RWPE1 (cell line): ENCODE measurements around the gene RAC2.
A peak's percentile ranks its signal among the peaks of the same experiment; 100 is the strongest.

ENCODE experiments used
- CTCF ChIA-PET: fragments of 350-600 bp; sonication (Branson Sonifier 250); formaldehyde crosslinking; extraction: SDS; loops from one replicate; lab custom pipeline; 2021; lab: Yijun Ruan, JAX
- POLR2A ChIA-PET: fragments of 400-600 bp; formaldehyde crosslinking; extraction: SDS; loops from one replicate; lab custom pipeline; 2020; ENCODE audit warnings: antibody characterized with exemption; ENCODE audit not compliant: low non-redundant PET; lab: Yijun Ruan, JAX
- DNase-seq: peaks from one replicate; pipeline ENCODE4 v3.0.0; 2012; ENCODE audit warnings: low spot score
- H3K27ac ChIP-seq: fragments of 450-650 bp; 2 replicates; pipeline ENCODE4 v1.5.1; 2017
- CTCF ChIP-seq: fragments of 450-650 bp; conservative IDR thresholded peaks from 2 replicates; pipeline ENCODE4 v1.5.1; 2017; ENCODE audit warnings: low read depth, mild to moderate bottlenecking

Gene RAC2

GRCh38 chr22:37266581-37267134, 22.6 kb upstream of the RAC2 start:
- DNase-seq = no peak
- ChIA-PET POLR2A (no interaction called here), CTCF (interaction anchor here (0.7 to 0.9 kb wide), 3 partner anchors 11 to 123 kb away, joined by 3 read pairs; no protein-coding TSS in a partner anchor)
- H3K27ac ChIP-seq = no peak overlapping the region
- TF ChIP-seq CTCF = no peak

- H3K27ac ChIP-seq = no peak overlapping the region
- DNase-seq = no peak
- TF ChIP-seq CTCF = no peak
- ChIA-PET POLR2A (no interaction called here), CTCF (interaction anchor here (0.6 kb wide), 1 partner anchor 343 kb away, joined by 4 read pairs; no protein-coding TSS in a partner anchor)
These were observed 20.2 kb upstream of the RAC2 start for GRCh38 chr22:37263966-37264887.

GRCh38 chr22:37262346-37262745, 18.3 kb upstream of the RAC2 start:
- ChIA-PET POLR2A (no interaction called here), CTCF (no interaction called here)
- TF ChIP-seq CTCF = no peak
- no peak overlapping the region for H3K27ac ChIP-seq
- no peak for DNase-seq

GRCh38 chr22:37260901-37261336, 16.9 kb upstream of the RAC2 start:
- CTCF ChIA-PET = interaction anchor here (0.6 to 1.1 kb wide), 7 partner anchors 10 to 466 kb away, joined by 3 to 8 read pairs (median 4); no protein-coding TSS in a partner anchor
- peak; percentile 38 for DNase-seq
- no peak overlapping the region for H3K27ac ChIP-seq
- POLR2A ChIA-PET = no interaction called here
- TF ChIP-seq CTCF = peak; percentile 91

- no peak for TF ChIP-seq CTCF
- ChIA-PET POLR2A (no interaction called here), CTCF (interaction anchor here (0.6 to 1.2 kb wide), 7 partner anchors 9 to 466 kb away, joined by 3 to 8 read pairs (median 4); partner anchors contain the start of gene RAC2)
- H3K27ac ChIP-seq = no peak overlapping the region
- no peak for DNase-seq
These were observed 16.2 kb upstream of the RAC2 start for GRCh38 chr22:37260155-37260795.

- peak; percentile 18 for DNase-seq
- ChIA-PET CTCF (interaction anchor here (0.7 to 1.3 kb wide), 6 partner anchors 9 to 172 kb away, joined by 3 to 5 read pairs (median 4); partner anchors contain the start of gene RAC2), POLR2A (no interaction called here)
- no peak; the same call in 1 of the 2 replicates for TF ChIP-seq CTCF
- no peak overlapping the region for H3K27ac ChIP-seq
These were observed 15.5 kb upstream of the RAC2 start for GRCh38 chr22:37259540-37260029.
